ENCODE data around the gene CYB5R2. TPM values are rescaled to one million over a fixed set of nuclear protein-coding genes. Genes with fewer than 3 reads are reported as not detected.
"Not testable (repeated sequence)": the region's sequence is repeated elsewhere in the genome, so short reads cannot be mapped to it uniquely, and the experiment has no call there.

CYB5R2 gene
- polyA plus RNA-seq, 2 of the 4 experiments (the other 2 are of a cell fraction): 2.4 to 6.3 TPM

DNA sequence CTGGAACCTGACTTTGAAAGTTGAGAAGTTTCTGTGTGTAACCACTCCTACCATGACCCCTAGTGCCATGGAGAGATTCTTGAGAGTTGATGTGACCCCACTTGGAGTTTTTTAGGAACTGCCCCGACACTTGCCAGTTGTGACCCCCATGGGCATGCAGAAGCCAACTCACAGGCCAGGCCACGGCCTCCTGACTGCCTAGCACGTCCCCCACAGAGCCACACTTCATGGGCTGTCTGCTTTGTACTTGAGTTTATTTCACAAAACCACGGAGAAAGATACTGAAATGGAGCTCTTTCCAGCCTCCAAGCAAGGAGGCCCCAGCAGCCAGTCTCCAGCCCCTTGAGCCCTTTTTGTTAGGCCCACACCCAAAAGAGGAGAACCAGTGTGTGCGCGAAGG, 8.4 kb downstream of the CYB5R2 start (continued):
- TF ChIP-seq FOSL2 (IDR thresholded peaks at IDR 0.05) (no peak), FOSL2 (CRISPR knock-in tag; IDR thresholded peaks at IDR 0.05) (no peak), ZFP36 (IDR thresholded peaks at IDR 0.05; ENCODE audit: borderline replicate concordance, partially characterized antibody) (no peak), NR3C1 (IDR thresholded peaks at IDR 0.05) (no peak), HEYL (CRISPR knock-in tag; IDR thresholded peaks at IDR 0.05) (no peak), CTCF (IDR thresholded peaks at IDR 0.05) (no peak), RAD21 (conservative IDR thresholded peaks at IDR 0.05 in 1 of 2, IDR thresholded peaks at IDR 0.05 in 1 of 2) (no peak), CBX2 (IDR thresholded peaks at IDR 0.05; ENCODE audit: borderline replicate concordance, low read depth) (no peak), TFCP2L1 (CRISPR knock-in tag; IDR thresholded peaks at IDR 0.05) (no peak), ZNF302 (CRISPR knock-in tag; IDR thresholded peaks at IDR 0.05) (no peak), NFE2L2 (conservative IDR thresholded peaks at IDR 0.05; ENCODE audit: low read length) (no peak)

GRCh38 chr11:7663531-7663930, 9.8 kb downstream of the CYB5R2 start:
- ATAC-seq; FAIRE-seq; POLR2A ChIA-PET; DNase-seq (ENCODE audit: low read depth in 1 of 2, low spot score in 1 of 2); H3K4me2 ChIP-seq; H3K9me3 ChIP-seq; H3K4me3 ChIP-seq; H3K27ac ChIP-seq; H3K4me1 ChIP-seq: not testable (repeated sequence)
- CTCF ChIA-PET: interaction anchor here (6.7 to 10.6 kb wide), 2 partner anchors 91 to 151 kb away, joined by 76 to 209 read pairs; partner anchors contain the start of gene PPFIBP2
- WGBS (ENCODE audit: missing lambda C conversion rate): 83% methylated on average over 12 of the region's 16 CpGs

DNA sequence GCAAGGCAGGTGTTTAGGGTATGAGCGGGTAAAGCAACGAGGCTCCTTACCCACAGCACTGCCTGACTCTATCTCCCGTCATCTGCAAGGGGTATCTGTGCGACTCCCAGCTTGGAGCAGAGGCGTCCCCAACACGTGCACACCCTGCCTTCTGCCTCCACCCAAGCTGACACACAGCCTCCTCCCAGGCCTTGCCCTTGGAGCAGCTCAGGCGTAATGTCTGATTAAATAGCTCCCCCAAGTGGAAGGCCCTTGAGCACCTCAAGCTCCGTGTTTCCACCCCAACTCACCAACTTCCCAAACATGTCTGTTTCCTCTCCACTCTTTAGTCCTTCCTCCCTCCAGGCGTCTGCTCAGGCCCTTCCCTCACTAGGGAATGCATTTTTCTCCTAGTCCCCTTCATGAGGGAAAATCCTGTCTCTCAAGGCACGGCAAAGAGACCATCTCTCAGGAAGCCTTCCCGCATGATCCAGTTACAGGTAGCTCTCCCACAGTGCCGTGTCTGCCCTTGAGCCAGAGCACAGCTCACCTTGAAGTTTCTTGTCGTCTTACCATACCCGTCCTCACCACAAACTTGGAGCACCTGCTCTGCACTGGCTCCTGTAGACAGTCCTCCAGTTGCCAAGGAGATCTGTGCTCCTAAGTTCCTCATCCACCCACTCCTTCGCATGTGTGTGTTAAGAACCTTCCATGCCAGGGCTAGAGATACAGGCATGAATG, 15.8 kb downstream of the CYB5R2 start:
- H3K9me3 ChIP-seq: no peaks in the 10 kb centered on the region
- TF ChIP-seq RAD21 (conservative IDR thresholded peaks at IDR 0.05 in 1 of 2, IDR thresholded peaks at IDR 0.05 in 1 of 2) (peak; percentile 93 to 95), CTCF (IDR thresholded peaks at IDR 0.05) (peak; percentile 81), ZNF302 (CRISPR knock-in tag; IDR thresholded peaks at IDR 0.05) (no peak), PBX3 (IDR thresholded peaks at IDR 0.05) (no peak), KDM1A (IDR thresholded peaks at IDR 0.05; ENCODE audit: low read depth) (no peak), EHF (CRISPR knock-in tag; IDR thresholded peaks at IDR 0.05) (no peak), SMC3 (IDR thresholded peaks at IDR 0.05) (peak; percentile 95)
- TF ChIP-seq, protein P1, sequence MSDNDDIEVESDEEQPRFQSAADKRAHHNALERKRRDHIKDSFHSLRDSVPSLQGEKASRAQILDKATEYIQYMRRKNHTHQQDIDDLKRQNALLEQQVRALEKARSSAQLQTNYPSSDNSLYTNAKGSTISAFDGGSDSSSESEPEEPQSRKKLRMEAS (IDR thresholded peaks at IDR 0.05): no peak
- H3K4me2 ChIP-seq: no peak overlapping the region
- 59% methylated on average over 15 of the region's 15 CpGs for WGBS (ENCODE audit: missing lambda C conversion rate)
- POLR2A ChIA-PET: interaction anchor here (1.4 kb wide), 1 partner anchor 86 kb away, joined by 14 read pairs; no protein-coding TSS in a partner anchor
- H3K4me1 ChIP-seq: peaks cover 5% of the 10 kb centered on the region; the same call in 2 of the 3 replicates
- ATAC-seq (peak; percentile 90 to 96), DNase-seq (ENCODE audit: low read depth in 1 of 2, low spot score in 1 of 2) (peak; percentile 49 to 77), FAIRE-seq (no peak)
- no peak overlapping the region for H3K4me3 ChIP-seq
- H3K27ac ChIP-seq: peak overlapping the region in 1 of 2 experiments; percentile 74; a peak in 3 of 6 replicates
- CTCF ChIA-PET: interaction anchor here (0.5 to 11.4 kb wide), 45 partner anchors 8 to 732 kb away, joined by 3 to 290 read pairs (median 5); partner anchors contain the start of gene PPFIBP2

Data from A549 (cell line).